Motor neuron (in vitro differentiated cells): ENCODE measurements around the gene OXNAD1. TPM values are rescaled to one million over a fixed set of nuclear protein-coding genes. Genes with fewer than 3 reads are reported as not detected.

Source experiments
- ATAC-seq, 8 experiments: fragments of 200-7000 bp; cut with Tn5 transposase; replicated peaks in 6 of 8; 2 replicates each; pipeline ENCODE4 v1.8.0; 2021; ENCODE audit warnings: mild to moderate bottlenecking in 8 of 8, moderate library complexity in 8 of 8
- H3K27ac ChIP-seq, 2 donors: fragments of 250-450 bp; sonication (Bioruptor Pico); 2 replicates each; pipeline ENCODE4 v1.9.0; 2021; ENCODE audit warnings: antibody characterized with exemption in 2 of 2, mild to moderate bottlenecking in 2 of 2, moderate library complexity in 1 of 2
- H3K4me1 ChIP-seq, 2 donors: fragments of 250-450 bp; sonication (Bioruptor Pico); replicated peaks in 1 of 2; 2 replicates each; pipeline ENCODE4 v1.6.1; 2021; ENCODE audit warnings: antibody characterized with exemption in 2 of 2, mild to moderate bottlenecking in 2 of 2, moderate library complexity in 1 of 2
- H3K4me3 ChIP-seq, 5 donors: fragments of 250-450 bp; sonication (Bioruptor Pico); 2 replicates each; pipeline ENCODE4 v1.9.0; 2021; ENCODE audit warnings: antibody characterized with exemption in 5 of 5, mild to moderate bottlenecking in 5 of 5, moderate library complexity in 4 of 5
- WGBS, 10 experiments: fragments of 450-650 bp; shearing (Covaris generic); methylation state at CpG; one replicate each; pipeline ENCODE4 v1.0.0; 2022; 5-methylcytosine and 5-hydroxymethylcytosine counted together
- in situ Hi-C, 9 experiments: fragments of 400-800 bp; cut with MboI; loops; one replicate each; pipeline ENCODE4 v1.15.0; 2021; ENCODE audit warnings: low sequenced_read_pairs in 9 of 9, low pct_unique_long_range_greater_than_20kb in 2 of 9; ENCODE audit not compliant: unreplicated experiment in 9 of 9
- total RNA-seq, 8 experiments: library from RNA; unstranded; fragments of 300-600 nt; gene quantifications; 2 replicates each; pipeline versions ENCODE4 v1.2.3 to v1.2.4, GENCODE V29; 2022

The OXNAD1 gene, protein sequence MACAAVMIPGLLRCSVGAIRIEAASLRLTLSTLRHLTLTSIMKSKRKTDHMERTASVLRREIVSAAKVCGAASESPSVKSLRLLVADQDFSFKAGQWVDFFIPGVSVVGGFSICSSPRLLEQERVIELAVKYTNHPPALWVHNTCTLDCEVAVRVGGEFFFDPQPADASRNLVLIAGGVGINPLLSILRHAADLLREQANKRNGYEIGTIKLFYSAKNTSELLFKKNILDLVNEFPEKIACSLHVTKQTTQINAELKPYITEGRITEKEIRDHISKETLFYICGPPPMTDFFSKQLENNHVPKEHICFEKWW
- 10 to 100 TPM; 10.2 to 25.2 (median 18.1) TPM for total RNA-seq

DNA sequence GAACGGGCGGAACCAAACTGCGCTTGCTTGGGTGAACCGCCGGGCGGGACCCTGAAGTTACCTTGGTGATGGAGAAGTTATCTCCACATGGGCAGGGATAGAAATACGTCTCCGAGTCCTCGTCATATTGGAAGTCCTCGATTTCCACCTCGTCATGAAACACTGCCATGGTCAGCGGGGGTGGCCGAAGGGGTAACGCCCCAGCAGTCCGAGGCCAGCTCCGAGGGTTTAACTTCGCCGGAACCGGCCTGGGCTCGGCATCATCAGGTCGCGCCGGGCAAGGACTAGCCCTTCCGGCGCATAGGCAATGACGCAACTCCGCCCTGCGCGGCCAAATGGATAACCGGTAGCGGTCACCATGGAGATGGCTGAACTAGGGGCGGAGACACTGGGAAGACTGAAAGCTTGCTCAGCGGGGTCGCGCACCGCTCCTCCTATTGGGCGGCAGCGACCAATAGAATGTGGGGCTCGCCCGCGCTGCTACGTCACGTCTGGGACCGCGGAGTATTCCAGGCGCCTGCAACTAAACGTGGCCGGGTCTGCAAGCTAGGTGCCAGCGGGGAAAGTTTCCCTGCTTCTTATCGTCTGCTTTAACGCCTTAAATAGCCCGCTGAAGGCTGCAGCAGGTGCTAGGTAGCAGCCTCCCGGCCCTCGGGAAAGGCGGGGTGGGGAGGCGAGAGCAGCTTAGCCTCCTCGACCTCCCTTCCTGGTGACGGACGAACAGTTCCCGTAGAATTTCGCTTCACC is at the start of gene OXNAD1, which contains the start of gene DPH3:
Gene OXNAD1, plus strand, starts transcription at position 505 of the 747 bp plus-strand sequence. CDS start 5,741 bp downstream, outside the sequence.
Gene DPH3, minus strand, starts transcription at position 236 of the 747 bp plus-strand sequence. Its CDS starts 67 bp downstream, at position 169.
- WGBS, 10 experiments = 0 to 1% (median 0%) methylated on average over 2 to 23 of the region's 61 CpGs; no CpG with 5 or more reads in 4 of the 10 experiments
- ATAC-seq = peak; percentile 87 to 99 (median 99)

DNA sequence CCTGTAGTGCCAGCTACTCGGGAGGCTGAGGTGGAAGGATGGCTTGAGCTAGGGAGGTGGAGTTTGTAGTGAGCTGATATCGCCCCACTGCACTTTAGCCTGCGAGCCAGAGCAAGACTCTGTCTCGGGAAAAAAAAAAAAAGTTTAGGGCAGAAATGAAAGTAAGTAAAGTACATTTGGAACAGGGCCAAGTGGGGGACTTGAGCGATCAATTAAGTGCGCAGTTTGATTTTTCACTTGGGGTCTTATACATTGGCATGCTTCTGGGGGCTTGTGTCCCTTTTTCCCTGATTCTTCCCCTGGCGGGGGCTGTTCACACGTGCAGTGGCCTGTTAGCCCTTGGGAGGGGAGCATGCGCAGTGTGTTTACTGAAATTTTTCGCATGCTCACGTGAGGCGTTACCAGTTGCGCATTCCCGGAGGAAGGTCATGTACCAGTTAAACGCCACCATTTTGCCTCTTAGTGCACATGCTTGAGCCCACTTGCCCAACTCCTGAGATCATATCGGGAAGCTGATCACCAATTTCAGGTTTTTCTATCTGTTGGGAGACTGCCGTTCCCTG is 48.6 kb upstream of the OXNAD1 start:
- WGBS, 10 experiments = 50 to 100% (median 82%) methylated on average over 1 to 12 of the region's 17 CpGs
- ATAC-seq = no peak
- H3K4me1 ChIP-seq = no peaks in the 10 kb centered on the region
- in situ Hi-C loops = no loop called here
- H3K4me3 ChIP-seq = no peak overlapping the region
- H3K27ac ChIP-seq = no peak overlapping the region

More for the DNA sequence above, at the start of gene OXNAD1, which contains the start of gene DPH3:
- Histone ChIP-seq H3K4me1 (peaks cover 0 to 32% of the 10 kb centered on the region in 2 donors), H3K27ac (peak within 1 kb of the TSS; percentile 70 to 91), H3K4me3 (peak within 1 kb of the TSS; percentile 70 to 88 (median 77))
- in situ Hi-C loops = no loop called here

DNA sequence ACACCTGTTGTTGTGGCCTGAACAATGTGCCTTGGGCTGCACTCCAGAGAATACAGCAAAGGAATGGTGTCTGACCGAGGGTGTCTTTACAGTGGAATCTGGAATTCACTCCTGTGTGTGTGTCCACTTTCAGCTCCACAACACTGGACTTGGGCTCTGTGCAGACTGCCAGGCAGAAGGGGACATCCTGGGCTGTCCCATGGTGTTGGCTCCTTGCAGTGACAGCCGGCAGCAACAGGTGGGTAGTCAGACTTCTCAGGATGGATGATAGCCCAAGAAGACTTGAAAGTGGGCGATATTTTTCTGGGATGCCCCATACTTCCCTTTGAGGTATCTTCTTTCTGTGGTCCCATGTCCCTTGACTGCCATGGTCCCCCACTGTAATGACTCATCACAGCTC is 45.2 kb upstream of the OXNAD1 start:
- 50 to 100% (median 80%) methylated on average over 1 to 2 of the region's 3 CpGs; no CpG with 5 or more reads in 3 of the 10 experiments for WGBS, 10 experiments
- H3K27ac ChIP-seq = no peak overlapping the region
- H3K4me3 ChIP-seq = no peak overlapping the region
- no peaks in the 10 kb centered on the region for H3K4me1 ChIP-seq
- ATAC-seq = no peak
- in situ Hi-C loops = no loop called here

DNA sequence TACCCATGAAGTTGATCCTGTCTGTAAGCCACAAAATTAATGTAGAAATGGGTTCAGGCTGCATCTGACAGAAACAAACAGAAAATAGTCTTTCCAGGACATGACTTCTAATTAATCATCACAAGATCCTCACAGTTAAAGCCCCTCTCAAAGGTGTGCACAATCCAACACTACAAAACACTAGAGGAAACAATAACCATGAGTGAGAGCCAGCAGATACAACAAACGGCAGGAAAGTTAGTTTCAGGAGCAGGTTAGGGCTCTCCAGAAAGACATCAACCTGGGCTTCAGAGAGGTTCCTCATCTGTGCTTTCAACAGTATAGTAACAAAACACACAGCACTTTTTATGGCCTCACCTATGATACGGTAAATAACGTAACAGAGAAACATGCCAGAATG is 43.0 kb upstream of the OXNAD1 start:
- no peak for ATAC-seq
- Histone ChIP-seq H3K27ac (no peak overlapping the region), H3K4me1 (no peaks in the 10 kb centered on the region), H3K4me3 (no peak overlapping the region)
- in situ Hi-C loops = no loop called here
- 20 to 100% (median 85%) methylated on average over 1 to 3 of the region's 3 CpGs; no CpG with 5 or more reads in 4 of the 10 experiments for WGBS, 10 experiments

DNA sequence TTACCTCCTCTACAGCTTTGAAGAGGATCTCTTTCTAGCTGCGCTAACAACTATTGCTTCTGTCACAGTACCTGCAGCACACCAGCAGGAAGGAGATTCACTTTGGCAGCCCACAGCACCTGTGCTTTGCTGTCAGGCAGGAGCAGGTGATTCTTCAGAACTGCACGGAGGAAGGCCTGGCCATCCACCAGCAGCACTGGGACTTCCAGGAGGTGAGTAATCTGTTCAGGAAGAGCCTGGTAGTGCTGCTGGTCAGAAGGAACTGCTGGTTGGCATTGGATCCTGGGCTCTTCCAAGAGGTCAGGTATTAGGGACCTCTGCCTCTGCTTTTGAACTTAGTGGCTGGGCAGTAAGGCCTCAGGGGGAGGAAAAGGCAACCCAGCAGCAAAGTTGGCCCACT is 42.5 kb upstream of the OXNAD1 start:
- ATAC-seq = no peak
- WGBS, 10 experiments = 71 to 100% (median 100%) methylated on average over 1 of the region's 2 CpGs; no CpG with 5 or more reads in 3 of the 10 experiments
- in situ Hi-C loops = no loop called here
- peaks cover 0 to 3% of the 10 kb centered on the region in 2 donors for H3K4me1 ChIP-seq
- no peak overlapping the region for H3K27ac ChIP-seq
- H3K4me3 ChIP-seq = no peak overlapping the region

DNA sequence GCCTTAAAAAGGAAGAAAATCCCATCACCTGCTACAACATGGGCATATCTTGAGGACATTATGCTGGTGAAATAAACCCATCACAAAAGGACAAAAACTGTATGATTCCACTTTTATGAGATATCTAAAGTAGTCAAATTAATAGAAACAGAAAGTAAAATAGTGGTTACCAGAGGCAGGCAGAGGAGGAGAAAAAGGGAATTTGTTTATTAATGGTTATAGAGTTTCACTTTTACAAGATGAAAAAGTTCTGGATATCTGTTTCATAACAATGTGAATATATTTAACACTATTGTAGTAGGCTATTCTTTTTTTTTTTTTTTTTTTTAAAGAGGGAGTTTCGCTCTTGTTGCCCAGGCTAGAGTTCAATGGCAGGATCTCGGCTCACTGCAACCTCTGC is 40.7 kb upstream of the OXNAD1 start:
- Histone ChIP-seq H3K27ac (no peak overlapping the region), H3K4me1 (peaks cover 0 to 6% of the 10 kb centered on the region in 2 donors), H3K4me3 (no peak overlapping the region)
- WGBS, 10 experiments = 63 to 100% (median 94%) methylated on average over 1 to 2 of the region's 2 CpGs; no CpG with 5 or more reads in 7 of the 10 experiments
- no peak for ATAC-seq
- in situ Hi-C loops = no loop called here

GRCh38 chr3:16227566-16227965 is 37.4 kb upstream of the OXNAD1 start:
- 0 to 100% (median 67%) methylated on average over 1 of the region's 1 CpG; no CpG with 5 or more reads in 3 of the 10 experiments for WGBS, 10 experiments
- no peak for ATAC-seq
- Histone ChIP-seq H3K4me1 (peaks cover 0 to 6% of the 10 kb centered on the region in 2 donors), H3K4me3 (no peak overlapping the region), H3K27ac (no peak overlapping the region)
- in situ Hi-C loops = loop anchor here in 3 of 9 experiments (25.0 kb wide), 2 partner anchors 415 to 590 kb away; no protein-coding TSS in a partner anchor

GRCh38 chr3:16229681-16230080 is 35.3 kb upstream of the OXNAD1 start:
- in situ Hi-C loops = loop anchor here in 3 of 9 experiments (25.0 kb wide), 2 partner anchors 417 to 592 kb away; no protein-coding TSS in a partner anchor
- ATAC-seq = no peak
- H3K4me1 ChIP-seq = peaks cover 0 to 6% of the 10 kb centered on the region in 2 donors
- no peak overlapping the region for H3K4me3 ChIP-seq
- H3K27ac ChIP-seq = no peak overlapping the region

- no peak for ATAC-seq
- Histone ChIP-seq H3K4me1 (peaks cover 0 to 6% of the 10 kb centered on the region in 2 donors), H3K4me3 (no peak overlapping the region), H3K27ac (no peak overlapping the region)
- in situ Hi-C loops = loop anchor here in 3 of 9 experiments (25.0 kb wide), 2 partner anchors 420 to 595 kb away; no protein-coding TSS in a partner anchor
- WGBS, 10 experiments = 100% methylated on average over 1 to 2 of the region's 2 CpGs; no CpG with 5 or more reads in 7 of the 10 experiments
These were observed 33.0 kb upstream of the OXNAD1 start for GRCh38 chr3:16231983-16232382.

GRCh38 chr3:16233806-16234205 is 31.2 kb upstream of the OXNAD1 start:
- Histone ChIP-seq H3K27ac (no peak overlapping the region), H3K4me3 (no peak overlapping the region), H3K4me1 (no peaks in the 10 kb centered on the region)
- in situ Hi-C loops = loop anchor here in 3 of 9 experiments (25.0 kb wide), 2 partner anchors 422 to 597 kb away; no protein-coding TSS in a partner anchor
- no peak for ATAC-seq
- WGBS, 10 experiments = 67 to 100% (median 80%) methylated on average over 1 of the region's 1 CpG; no CpG with 5 or more reads in 3 of the 10 experiments

DNA sequence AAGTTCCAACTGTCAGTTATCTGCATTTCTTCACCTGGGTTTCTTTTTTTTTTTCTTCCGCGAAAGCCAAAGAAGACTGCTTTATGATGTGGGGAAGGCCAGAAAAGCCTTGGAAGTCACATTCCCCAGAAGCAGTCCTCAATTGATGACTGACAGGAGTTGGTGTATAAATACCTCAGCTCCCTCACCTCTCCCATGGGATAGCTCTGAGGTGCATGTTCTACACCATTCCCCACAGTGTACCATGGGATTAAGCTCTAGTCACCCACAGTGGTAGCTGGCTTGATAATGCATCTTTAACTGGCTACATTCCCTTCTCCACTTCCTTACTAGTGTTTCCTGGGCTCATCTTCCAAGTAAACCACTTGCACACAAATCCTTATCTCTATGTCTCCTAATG is 30.7 kb upstream of the OXNAD1 start:
- ATAC-seq = no peak
- WGBS, 10 experiments = 92 to 100% (median 98%) methylated on average over 1 to 2 of the region's 2 CpGs; no CpG with 5 or more reads in 4 of the 10 experiments
- Histone ChIP-seq H3K4me3 (no peak overlapping the region), H3K27ac (no peak overlapping the region), H3K4me1 (no peaks in the 10 kb centered on the region)
- in situ Hi-C loops = loop anchor here in 3 of 9 experiments (25.0 kb wide), 2 partner anchors 422 to 597 kb away; no protein-coding TSS in a partner anchor

GRCh38 chr3:16236030-16236639 is 28.9 kb upstream of the OXNAD1 start:
- no peaks in the 10 kb centered on the region for H3K4me1 ChIP-seq
- H3K4me3 ChIP-seq = no peak overlapping the region
- H3K27ac ChIP-seq = no peak overlapping the region
- WGBS, 10 experiments = 71 to 100% (median 91%) methylated on average over 2 to 4 of the region's 4 CpGs
- no peak for ATAC-seq
- in situ Hi-C loops = loop anchor here in 3 of 9 experiments (25.0 kb wide), 2 partner anchors 424 to 599 kb away; no protein-coding TSS in a partner anchor
